Activated naive CD4-positive, alpha-beta T cell treated with Interleukin-2 at 50 U/mL for 16 hours (primary cell): Measurements from ENCODE around the gene NREP.

Source experiments
- DNase-seq: peaks from one replicate; pipeline ENCODE4 v3.0.0-alpha.2; 2020

The NREP gene

DNA sequence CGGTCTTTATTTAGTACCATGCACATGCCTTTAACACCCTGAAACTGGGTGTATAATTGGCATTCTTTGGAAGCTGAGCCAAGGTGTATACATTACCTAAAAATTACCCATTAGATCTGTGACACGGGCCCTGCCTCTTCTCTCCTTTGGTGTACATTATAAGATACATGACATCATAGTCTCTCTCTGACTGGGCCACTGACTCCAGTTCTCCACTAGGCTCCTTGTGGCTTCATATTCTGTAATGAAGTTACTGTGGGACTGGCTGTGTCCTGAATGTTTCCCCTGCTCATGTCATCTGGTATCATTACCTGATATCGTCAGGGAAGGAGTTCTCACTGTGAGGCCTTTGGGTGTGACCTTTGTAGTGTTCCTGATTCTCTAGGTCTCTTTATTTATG, 65.5 kb downstream of the NREP start:
- no peak for DNase-seq

DNA sequence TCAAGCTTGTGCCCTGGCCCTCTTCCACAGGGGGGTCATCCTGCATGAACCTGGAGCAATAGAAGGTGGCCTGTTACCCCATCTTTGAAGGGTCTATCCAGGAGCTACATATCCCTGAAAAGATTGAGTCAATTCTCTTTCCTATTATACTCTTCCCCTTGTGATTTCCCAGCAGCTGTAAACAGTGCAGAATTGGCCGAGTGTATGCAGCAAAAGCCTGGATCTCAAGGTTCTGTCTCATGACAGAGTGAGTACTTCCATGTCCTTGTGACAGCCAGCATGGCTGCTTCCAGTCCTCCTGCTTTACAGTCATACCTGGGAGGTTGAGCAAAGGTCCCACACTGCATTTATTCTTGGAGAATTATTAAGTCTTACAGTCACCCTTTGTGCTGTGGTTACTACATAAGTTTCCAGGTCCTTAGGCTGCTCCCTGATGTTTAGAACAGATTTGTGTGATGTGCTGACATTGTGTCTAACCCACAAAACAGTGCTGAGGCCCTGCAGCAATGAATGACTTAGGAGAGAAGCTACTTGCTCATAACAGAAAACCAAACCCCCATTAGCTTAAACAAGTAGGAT, 67.5 kb downstream of the NREP start:
- DNase-seq = no peak

DNA sequence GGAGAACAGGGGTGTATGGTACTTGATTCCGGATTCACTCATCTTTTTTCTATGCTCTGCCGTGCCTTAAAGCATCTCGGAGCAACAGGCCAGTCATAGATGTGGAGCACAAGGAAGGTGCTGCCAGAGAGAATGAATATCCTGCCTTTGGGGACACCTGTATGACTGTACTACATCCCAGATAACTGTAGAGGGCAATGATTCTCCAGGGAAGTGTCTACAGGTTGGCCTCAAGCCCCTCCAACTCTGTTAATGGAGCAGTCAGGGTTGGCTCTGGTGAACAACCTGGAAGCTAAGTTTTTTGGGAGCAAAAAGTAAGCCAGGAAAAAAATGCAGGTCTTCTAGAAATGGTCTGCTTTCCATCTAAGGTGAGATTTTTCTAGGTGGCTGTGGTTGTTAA, 71.0 kb downstream of the NREP start:
- DNase-seq = no peak

DNA sequence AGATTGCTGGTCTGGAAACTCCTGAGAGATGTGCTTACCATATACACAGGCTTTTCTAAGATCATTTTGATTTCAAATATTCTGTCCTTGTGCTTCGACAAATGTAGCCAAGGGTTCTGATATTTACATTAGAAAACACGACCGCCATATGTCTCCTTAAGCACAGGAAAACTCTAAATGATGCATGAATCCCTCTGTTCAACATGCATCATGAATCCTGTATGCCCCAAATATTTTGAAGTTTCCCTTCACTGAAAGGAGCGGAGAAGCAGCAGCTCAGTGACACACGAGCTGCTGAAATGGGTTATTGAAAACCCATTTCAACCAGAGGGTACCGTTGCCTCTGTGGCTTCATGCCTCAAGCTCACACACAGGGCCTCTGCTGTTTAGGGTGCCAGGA, 74.4 kb downstream of the NREP start:
- DNase-seq = no peak

DNA sequence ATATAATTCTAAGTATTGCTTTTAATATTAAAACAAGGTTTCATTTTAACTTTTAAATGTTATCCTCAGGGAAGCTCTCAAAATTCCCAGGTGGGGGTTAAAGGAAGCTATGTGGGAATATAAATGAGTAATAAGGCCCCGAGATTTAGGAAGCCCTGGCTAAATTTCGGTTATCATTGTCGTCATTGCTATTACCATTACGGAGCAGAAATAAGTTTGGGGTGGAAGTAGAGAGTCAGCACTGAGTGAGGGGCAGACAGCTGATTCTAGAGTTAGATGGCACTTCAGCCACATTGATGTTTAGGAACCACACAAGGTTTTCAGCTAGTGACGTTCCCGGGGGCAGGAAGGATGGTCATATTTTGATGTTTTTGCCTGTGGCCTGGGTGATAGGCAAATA, 74.9 kb downstream of the NREP start:
- DNase-seq = no peak

DNA sequence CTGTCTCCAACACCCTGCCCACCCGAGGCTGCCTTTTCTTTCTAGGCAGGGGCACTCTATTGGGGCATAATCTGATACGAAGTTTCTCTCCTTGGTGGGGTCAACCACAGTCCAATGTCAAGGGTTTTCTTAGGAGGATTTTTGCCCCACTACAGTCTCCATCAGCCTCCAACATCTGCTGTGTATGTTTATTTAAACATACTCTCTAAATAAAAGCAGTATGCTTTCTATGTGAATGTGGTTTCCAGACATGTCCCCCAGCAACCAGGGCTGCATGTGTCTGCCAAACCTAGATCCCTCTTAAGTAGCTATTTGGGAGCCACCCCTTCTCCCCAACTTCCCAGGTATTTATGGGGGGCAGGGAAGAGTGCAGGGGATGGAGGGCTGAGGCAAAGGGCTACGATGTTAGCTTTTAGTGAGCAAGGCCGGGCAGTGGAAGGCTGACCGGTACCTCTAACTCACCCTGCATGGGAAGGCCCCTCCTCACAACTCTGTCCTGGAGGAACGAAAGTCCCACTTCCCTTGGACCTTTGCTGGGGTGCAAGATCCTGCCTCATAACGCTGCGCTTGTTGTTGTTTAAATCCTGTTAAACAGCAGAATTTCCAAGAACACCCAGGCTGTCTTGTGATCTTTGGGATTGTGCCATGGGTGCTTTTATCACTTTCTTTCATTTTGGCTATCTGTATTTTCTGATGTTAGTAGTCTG, 75.4 kb downstream of the NREP start:
- no peak for DNase-seq

DNA sequence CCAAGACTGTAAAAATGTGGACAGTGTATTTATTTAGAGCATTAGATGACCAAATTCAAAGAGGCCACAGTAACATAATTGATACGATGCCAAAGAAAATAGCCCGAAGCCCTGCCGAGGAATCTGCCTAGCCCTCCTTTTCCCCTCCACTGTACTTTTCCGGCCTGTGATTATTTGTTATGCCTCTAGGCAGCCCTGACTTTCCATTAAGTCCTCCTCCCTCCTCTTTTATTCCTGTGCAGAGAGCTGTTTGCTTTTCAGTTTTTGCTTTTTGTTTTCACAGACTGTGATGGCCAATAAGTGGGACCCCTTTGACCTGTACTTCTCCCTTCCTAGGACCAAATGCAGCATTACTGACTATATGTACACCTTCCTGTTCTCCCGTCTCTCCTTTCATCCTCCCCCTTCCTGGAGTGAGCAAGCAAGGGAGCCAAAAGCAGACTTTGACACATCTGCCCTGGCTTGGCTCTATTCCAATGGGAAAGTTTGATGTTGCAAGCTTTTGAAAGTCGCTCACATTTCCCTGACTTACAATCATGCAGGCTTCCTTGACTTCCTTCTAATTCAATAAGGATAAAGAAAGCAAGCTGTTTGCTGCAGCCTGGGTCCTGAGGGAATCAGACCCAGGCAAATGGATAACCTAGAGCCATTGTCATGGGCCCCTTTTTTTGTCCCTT, 76.1 kb downstream of the NREP start:
- DNase-seq = no peak

DNA sequence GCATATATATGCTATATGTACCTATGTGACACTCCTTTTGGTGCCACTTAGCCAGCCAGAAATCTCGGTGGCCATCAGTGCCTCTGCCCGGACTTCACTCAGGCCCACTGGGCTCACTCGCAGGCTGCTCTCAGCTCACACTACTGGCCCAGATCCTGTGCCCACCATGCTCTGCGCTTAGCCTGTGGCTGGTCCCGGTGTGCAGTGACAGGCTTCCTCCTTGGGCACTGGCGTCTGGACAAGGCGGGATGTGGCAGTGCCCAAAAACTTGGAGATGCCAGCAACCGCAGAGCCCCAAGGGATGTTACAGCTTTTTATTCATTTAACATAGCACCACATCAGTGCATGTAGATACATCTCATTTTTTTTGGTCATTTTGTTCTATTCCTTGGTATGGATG, 77.4 kb downstream of the NREP start:
- DNase-seq = no peak
